CD4-positive, alpha-beta T cell (primary cell): Measurements from ENCODE around the gene TNFRSF1B. TPM values are rescaled to one million over a fixed set of nuclear protein-coding genes. Genes with fewer than 3 reads are reported as not detected.
A peak's percentile ranks its signal among the peaks of the same experiment; 100 is the strongest.

Experiments
- ATAC-seq: fragments of 200-7000 bp; cut with Tn5 transposase; one replicate; pipeline ENCODE4 v1.10.0; 2022; ENCODE audit warnings: mild to moderate bottlenecking; ENCODE audit not compliant: poor library complexity
- CTCF ChIA-PET: fragments of 350-600 bp; sonication (Branson Sonifier 250); formaldehyde crosslinking; loops from one replicate; lab custom pipeline; 2021; ENCODE audit warnings: antibody characterized with exemption, inconsistent platforms; lab: Charles Lee
- POLR2A ChIA-PET: fragments of 350-600 bp; sonication (Branson Sonifier 250); formaldehyde crosslinking; loops from one replicate; lab custom pipeline; 2021; ENCODE audit warnings: antibody characterized with exemption, inconsistent platforms; lab: Charles Lee
- DNase-seq, 14 experiments: peaks; one replicate each; pipeline ENCODE4 v3.0.0-alpha.2; 2013 to 2020; ENCODE audit warnings: mixed read lengths in 2 of 14
- H3K27ac ChIP-seq, 2 donors: one replicate each; pipeline versions ENCODE4 v1.5.1 to v1.7.0; 2013; ENCODE audit warnings: low read length in 2 of 2, low read depth in 1 of 2, mild to moderate bottlenecking in 1 of 2
- H3K27me3 ChIP-seq, 2 experiments: 1 replicate in 1 of 2; 2 replicates in 1 of 2; pipeline versions ENCODE4 v1.6.1 to v1.7.0; 2013; ENCODE audit warnings: low read length in 2 of 2, control low read depth in 1 of 2, mild to moderate bottlenecking in 1 of 2, moderate library complexity in 1 of 2; ENCODE audit not compliant: insufficient read depth in 2 of 2, control insufficient read depth in 1 of 2
- H3K36me3 ChIP-seq: one replicate; pipeline ENCODE4 v1.6.1; 2013; ENCODE audit warnings: low read length, control low read depth; ENCODE audit not compliant: insufficient read depth
- H3K4me1 ChIP-seq: one replicate; pipeline ENCODE4 v1.6.1; 2013; ENCODE audit warnings: low read length, control low read depth; ENCODE audit not compliant: insufficient read depth
- H3K4me3 ChIP-seq: one replicate; pipeline ENCODE4 v1.5.1; 2013; ENCODE audit warnings: mild to moderate bottlenecking, low read length, moderate library complexity
- H3K9me3 ChIP-seq, 2 experiments: 1 replicate in 1 of 2; 2 replicates in 1 of 2; pipeline versions ENCODE4 v1.6.1 to v1.7.0; 2013; ENCODE audit warnings: low read length in 2 of 2, mild to moderate bottlenecking in 2 of 2, control low read depth in 1 of 2, moderate library complexity in 1 of 2; ENCODE audit not compliant: control insufficient read depth in 1 of 2, insufficient read depth in 1 of 2
- H3K27ac Mint-ChIP-seq: one replicate; pipeline ENCODE4 v1.8.0; 2020; ENCODE audit warnings: mixed read lengths
- H3K27me3 Mint-ChIP-seq: one replicate; pipeline ENCODE4 v1.8.0; 2021; ENCODE audit warnings: mixed read lengths
- H3K36me3 Mint-ChIP-seq: one replicate; pipeline ENCODE4 v1.8.0; 2021; ENCODE audit warnings: low read depth, mixed read lengths
- H3K4me1 Mint-ChIP-seq: one replicate; pipeline ENCODE4 v1.8.0; 2021; ENCODE audit warnings: low read depth, mixed read lengths
- H3K4me3 Mint-ChIP-seq: one replicate; pipeline ENCODE4 v1.8.0; 2020; ENCODE audit warnings: mild to moderate bottlenecking, mixed read lengths
- H3K9me3 Mint-ChIP-seq: one replicate; pipeline ENCODE4 v1.8.0; 2020; ENCODE audit warnings: mixed read lengths
- CTCF ChIP-seq: fragments of 200-600 bp; IDR thresholded peaks from one replicate; pipeline ENCODE4 v1.8.0; 2022; ENCODE audit warnings: antibody characterized with exemption, mild to moderate bottlenecking
- intact Hi-C, 2 experiments: fragments of 100-400 bp; cut with DNase I in 1 of 2; cut with micrococcal nuclease in 1 of 2; formaldehyde crosslinking; loops; one replicate each; pipeline versions ENCODE4 v1.15.1 to v1.9.0; 2023 to 2025; cut with DNase I, micrococcal nuclease
- total RNA-seq, 174 experiments: library from RNA in 2 of 174; stranded (reverse) in 2 of 174; gene quantifications; one replicate each; pipeline ENCODE4 v1.2.3 and lab custom pipeline; 2021 to 2026

Gene TNFRSF1B
- total RNA-seq, 2 experiments from 2014 or later, result 61.9 to 62.6 TPM

GRCh38 chr1:12153181-12153785 is 13.5 kb upstream of the TNFRSF1B start:
- peak overlapping the region; percentile 96 for H3K27ac Mint-ChIP-seq
- CTCF ChIA-PET, result interaction anchor here (1.6 kb wide), 1 partner anchor 11 kb away, joined by 3 read pairs; no protein-coding TSS in a partner anchor
- ATAC-seq, result peak; percentile 16
- H3K27me3 Mint-ChIP-seq, result no peaks in the 10 kb centered on the region
- POLR2A ChIA-PET, result interaction anchor here (0.8 to 1.4 kb wide), 3 partner anchors 8 to 20 kb away, joined by 3 to 6 read pairs (median 4); partner anchors contain the start of gene TNFRSF1B
- H3K4me1 Mint-ChIP-seq, result peaks cover 86% of the 10 kb centered on the region
- intact Hi-C loops, result no loop called here
- peaks cover 0 to 4% of the 10 kb centered on the region in 2 experiments for H3K9me3 ChIP-seq
- TF ChIP-seq CTCF, result no peak
- H3K4me1 ChIP-seq, result peaks cover 88% of the 10 kb centered on the region
- H3K27me3 ChIP-seq, result no peaks in the 10 kb centered on the region
- H3K4me3 Mint-ChIP-seq, result peak overlapping the region; percentile 16
- no peaks in the 10 kb centered on the region for H3K36me3 Mint-ChIP-seq
- no peak overlapping the region for H3K4me3 ChIP-seq
- no peaks in the 10 kb centered on the region for H3K36me3 ChIP-seq
- peak in 4 of 14 experiments; percentile 37 to 85 (median 78) for DNase-seq
- peak overlapping the region; percentile 38 to 87 for H3K27ac ChIP-seq
- H3K9me3 Mint-ChIP-seq, result no peaks in the 10 kb centered on the region

DNA sequence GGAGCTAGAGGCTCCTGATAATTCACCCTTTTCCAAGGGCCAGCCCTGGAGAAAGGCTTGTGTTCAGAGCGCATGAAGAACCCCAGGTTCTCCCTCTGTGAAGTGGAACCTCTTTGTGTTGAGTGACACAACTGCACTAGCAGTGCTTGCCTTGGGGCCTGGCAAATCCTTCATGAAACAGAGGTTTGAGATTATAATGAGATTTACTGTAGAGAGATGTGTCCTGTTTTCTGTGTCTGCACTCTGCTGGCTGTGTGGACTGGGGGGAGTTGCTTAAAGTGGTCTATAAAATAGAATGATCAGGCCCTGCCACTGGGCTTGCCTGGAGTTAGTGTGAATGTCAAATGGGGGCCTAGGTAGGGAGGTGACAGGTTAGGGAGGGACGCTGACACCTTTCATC is 11.5 kb upstream of the TNFRSF1B start:
- H3K27ac Mint-ChIP-seq, result peak overlapping the region; percentile 45
- intact Hi-C loops, result no loop called here
- no peak overlapping the region for H3K4me3 Mint-ChIP-seq
- Histone ChIP-seq H3K27ac (no peak overlapping the region), H3K9me3 (peaks cover 0 to 4% of the 10 kb centered on the region in 2 experiments), H3K27me3 (no peaks in the 10 kb centered on the region), H3K36me3 (no peaks in the 10 kb centered on the region), H3K4me3 (no peak overlapping the region), H3K4me1 (peaks cover 88% of the 10 kb centered on the region)
- H3K36me3 Mint-ChIP-seq, result no peaks in the 10 kb centered on the region
- ATAC-seq (no peak), DNase-seq (no peak)
- no peaks in the 10 kb centered on the region for H3K9me3 Mint-ChIP-seq
- no peak for TF ChIP-seq CTCF
- ChIA-PET CTCF (interaction anchor here (1.6 to 2.5 kb wide), 2 partner anchors 23 to 30 kb away, joined by 5 to 6 read pairs; no protein-coding TSS in a partner anchor), POLR2A (interaction anchor here (1.6 kb wide), 1 partner anchor 23 kb away, joined by 5 read pairs; no protein-coding TSS in a partner anchor)
- no peaks in the 10 kb centered on the region for H3K27me3 Mint-ChIP-seq
- peaks cover 79% of the 10 kb centered on the region for H3K4me1 Mint-ChIP-seq

DNA sequence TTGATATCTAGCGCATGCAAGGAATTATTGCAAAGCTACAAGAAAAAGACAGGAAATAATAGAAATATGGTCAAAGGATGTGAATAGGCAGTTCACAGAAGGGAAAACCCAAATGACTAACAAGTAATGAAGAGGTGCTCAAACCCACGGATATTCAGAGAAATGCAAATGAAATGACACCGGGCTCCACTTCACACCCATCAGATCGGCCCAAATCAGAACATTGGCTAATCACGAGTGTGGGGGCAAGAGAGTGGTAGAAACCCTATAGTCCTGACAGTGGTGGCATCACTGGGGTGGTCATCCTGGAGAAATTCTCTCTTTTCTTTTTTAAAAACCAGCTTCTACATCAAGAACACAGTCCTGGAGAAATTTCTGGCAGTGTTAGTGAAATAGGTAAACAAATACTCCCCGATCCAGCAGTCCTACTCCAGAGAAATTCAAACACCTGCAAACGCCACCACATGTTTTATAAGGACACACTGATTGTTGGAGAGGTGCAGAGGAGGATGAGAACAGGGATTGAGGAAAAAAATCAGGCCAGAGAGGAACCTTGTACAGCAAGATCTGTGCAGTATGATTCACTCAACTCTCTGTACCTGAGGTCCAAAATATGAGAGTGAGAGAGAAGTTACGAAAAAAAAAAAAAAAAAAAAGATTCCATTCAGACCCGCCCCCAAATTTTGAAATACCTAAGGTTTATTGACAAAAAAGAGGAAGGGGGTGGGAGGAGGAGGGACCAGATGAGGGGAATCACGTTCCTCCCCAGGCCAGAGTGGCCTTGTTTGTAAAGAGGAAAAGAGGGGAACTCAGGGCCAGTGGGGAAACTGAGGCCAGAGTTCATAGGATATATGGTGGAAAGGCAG is 9.2 kb upstream of the TNFRSF1B start:
- ChIA-PET POLR2A (interaction anchor here (0.9 to 1.7 kb wide), 7 partner anchors 9 to 250 kb away, joined by 3 to 12 read pairs (median 4); partner anchors contain the start of gene TNFRSF1B), CTCF (interaction anchor here (0.9 to 2.5 kb wide), 4 partner anchors 10 to 33 kb away, joined by 3 to 14 read pairs (median 6); no protein-coding TSS in a partner anchor)
- H3K9me3 ChIP-seq, result peaks cover 0 to 4% of the 10 kb centered on the region in 2 experiments
- DNase-seq (peak in 4 of 14 experiments; percentile 41 to 79 (median 76)), ATAC-seq (peak; percentile 31)
- peaks cover 88% of the 10 kb centered on the region for H3K4me1 ChIP-seq
- H3K27ac ChIP-seq, result peak overlapping the region; percentile 16 to 65
- Mint-ChIP-seq H3K27me3 (no peaks in the 10 kb centered on the region), H3K36me3 (no peaks in the 10 kb centered on the region), H3K4me1 (peaks cover 77% of the 10 kb centered on the region), H3K9me3 (no peaks in the 10 kb centered on the region), H3K4me3 (peak overlapping the region; percentile 74), H3K27ac (peak overlapping the region; percentile 82)
- H3K27me3 ChIP-seq, result no peaks in the 10 kb centered on the region
- H3K4me3 ChIP-seq, result no peak overlapping the region
- TF ChIP-seq CTCF, result no peak
- intact Hi-C loops, result loop anchor here in 1 of 2 experiments (1.0 to 2.0 kb wide), 2 partner anchors 15 to 21 kb away; no protein-coding TSS in a partner anchor
- H3K36me3 ChIP-seq, result no peaks in the 10 kb centered on the region
